Measurements from ENCODE around the gene MRFAP1.

MRFAP1 gene

GRCh38 chr4:6595897-6596537 is 44.5 kb upstream of the MRFAP1 start:
- Histone ChIP-seq H3K4me3 (no peak overlapping the region), H3K27ac (no peak overlapping the region)
- no peak for DNase-seq (ENCODE audit: low spot score)
- TF ChIP-seq, protein P1, sequence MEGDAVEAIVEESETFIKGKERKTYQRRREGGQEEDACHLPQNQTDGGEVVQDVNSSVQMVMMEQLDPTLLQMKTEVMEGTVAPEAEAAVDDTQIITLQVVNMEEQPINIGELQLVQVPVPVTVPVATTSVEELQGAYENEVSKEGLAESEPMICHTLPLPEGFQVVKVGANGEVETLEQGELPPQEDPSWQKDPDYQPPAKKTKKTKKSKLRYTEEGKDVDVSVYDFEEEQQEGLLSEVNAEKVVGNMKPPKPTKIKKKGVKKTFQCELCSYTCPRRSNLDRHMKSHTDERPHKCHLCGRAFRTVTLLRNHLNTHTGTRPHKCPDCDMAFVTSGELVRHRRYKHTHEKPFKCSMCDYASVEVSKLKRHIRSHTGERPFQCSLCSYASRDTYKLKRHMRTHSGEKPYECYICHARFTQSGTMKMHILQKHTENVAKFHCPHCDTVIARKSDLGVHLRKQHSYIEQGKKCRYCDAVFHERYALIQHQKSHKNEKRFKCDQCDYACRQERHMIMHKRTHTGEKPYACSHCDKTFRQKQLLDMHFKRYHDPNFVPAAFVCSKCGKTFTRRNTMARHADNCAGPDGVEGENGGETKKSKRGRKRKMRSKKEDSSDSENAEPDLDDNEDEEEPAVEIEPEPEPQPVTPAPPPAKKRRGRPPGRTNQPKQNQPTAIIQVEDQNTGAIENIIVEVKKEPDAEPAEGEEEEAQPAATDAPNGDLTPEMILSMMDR (IDR thresholded peaks at IDR 0.05), result no peak

- no peak for DNase-seq (ENCODE audit: low spot score)
- H3K4me3 ChIP-seq, result no peak overlapping the region
- TF ChIP-seq, protein P1 (IDR thresholded peaks at IDR 0.05), result no peak
- no peak overlapping the region for H3K27ac ChIP-seq
These were observed 43.5 kb upstream of the MRFAP1 start for GRCh38 chr4:6596948-6597347.

GRCh38 chr4:6598127-6598526 is 42.4 kb upstream of the MRFAP1 start:
- no peak overlapping the region for H3K4me3 ChIP-seq
- TF ChIP-seq, protein P1 (IDR thresholded peaks at IDR 0.05), result no peak
- DNase-seq (ENCODE audit: low spot score), result no peak
- no peak overlapping the region for H3K27ac ChIP-seq

GRCh38 chr4:6598641-6599040 is 41.8 kb upstream of the MRFAP1 start:
- no peak overlapping the region for H3K27ac ChIP-seq
- TF ChIP-seq, protein P1 (IDR thresholded peaks at IDR 0.05), result no peak
- no peak overlapping the region for H3K4me3 ChIP-seq
- DNase-seq (ENCODE audit: low spot score), result no peak

DNA sequence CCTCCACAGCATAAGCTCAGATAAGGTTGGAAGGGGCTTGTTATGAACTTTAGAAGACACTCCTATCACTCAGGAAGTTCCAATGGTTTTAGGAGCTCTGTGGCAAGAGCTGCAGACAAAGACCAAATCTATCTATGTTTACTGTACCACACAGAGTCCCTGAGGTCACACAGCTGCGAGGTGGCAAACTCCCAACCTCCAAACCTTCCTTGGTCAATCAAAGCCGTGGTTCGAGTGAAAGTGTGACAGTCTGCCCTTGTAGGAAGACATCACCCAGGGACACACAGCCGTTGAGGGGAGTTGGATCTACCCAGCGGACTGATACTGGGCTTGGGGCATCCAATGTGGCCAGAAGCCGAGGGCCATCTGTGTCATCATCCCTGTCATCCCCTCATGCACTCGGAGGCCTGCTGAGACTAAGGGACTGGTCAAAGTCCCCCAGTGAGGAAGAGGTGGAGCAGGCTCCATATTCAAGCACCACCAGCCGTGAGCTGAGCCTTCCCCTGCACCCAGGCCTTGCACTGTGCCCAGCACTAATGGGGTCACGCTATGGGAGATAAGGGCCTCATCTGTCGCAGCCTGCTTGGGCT is 38.7 kb upstream of the MRFAP1 start:
- no peak overlapping the region for H3K4me3 ChIP-seq
- TF ChIP-seq, protein P1 (IDR thresholded peaks at IDR 0.05), result no peak
- no peak overlapping the region for H3K27ac ChIP-seq
- DNase-seq (ENCODE audit: low spot score), result no peak

GRCh38 chr4:6602289-6602688 is 38.2 kb upstream of the MRFAP1 start:
- Histone ChIP-seq H3K27ac (no peak overlapping the region), H3K4me3 (no peak overlapping the region)
- DNase-seq (ENCODE audit: low spot score), result no peak
- TF ChIP-seq, protein P1 (IDR thresholded peaks at IDR 0.05), result no peak

GRCh38 chr4:6603128-6603527 is 37.4 kb upstream of the MRFAP1 start:
- Histone ChIP-seq H3K27ac (no peak overlapping the region), H3K4me3 (no peak overlapping the region)
- TF ChIP-seq, protein P1 (IDR thresholded peaks at IDR 0.05), result no peak
- DNase-seq (ENCODE audit: low spot score), result no peak

Measured in coronary artery (tissue), 2 donors.